Activated CD8-positive, alpha-beta memory T cell treated with anti-CD3 and anti-CD28 coated beads for 36 hours (primary cell): ENCODE data around the gene HTR2C. TPM values are rescaled to one million over a fixed set of nuclear protein-coding genes. Genes with fewer than 3 reads are reported as not detected.
"Not testable (repeated sequence)": the region's sequence is repeated elsewhere in the genome, so short reads cannot be mapped to it uniquely, and the experiment has no call there.

Experiments
- CTCF ChIA-PET: fragments of 350-600 bp; sonication (Branson Sonifier 250); formaldehyde crosslinking; loops from one replicate; lab custom pipeline; 2021; ENCODE audit warnings: antibody characterized with exemption; lab: Charles Lee
- POLR2A ChIA-PET: fragments of 350-600 bp; sonication (Branson Sonifier 250); formaldehyde crosslinking; loops from one replicate; lab custom pipeline; 2021; ENCODE audit warnings: antibody characterized with exemption; lab: Charles Lee
- total RNA-seq, 2 experiments: library from RNA; stranded (reverse); gene quantifications; one replicate each; pipeline ENCODE4 v1.2.3, GENCODE V29; 2021

The HTR2C gene
- not detected for total RNA-seq

- ChIA-PET POLR2A (no interaction called here), CTCF (no interaction called here)
Observed at GRCh38 chrX:114583646-114584374, at the start of gene HTR2C. Gene HTR2C (plus strand): TSS chrX:114584086. CDS start chrX:114726937, 142,851 bp downstream.

- ChIA-PET CTCF (no interaction called here), POLR2A (no interaction called here)
Observed at GRCh38 chrX:114580336-114580735, 3.5 kb upstream of the HTR2C start.

GRCh38 chrX:114581528-114582263 is 2.2 kb upstream of the HTR2C start:
- ChIA-PET CTCF (no interaction called here), POLR2A (no interaction called here)

- CTCF ChIA-PET: no interaction called here
- POLR2A ChIA-PET: no interaction called here
Observed at GRCh38 chrX:114582264-114582632, 1.6 kb upstream of the HTR2C start.

- CTCF ChIA-PET: no interaction called here
Observed at GRCh38 chrX:114582698-114583395, 1.0 kb upstream of the HTR2C start.

GRCh38 chrX:114584375-114584943 is 573 bp downstream of the HTR2C start:
- ChIA-PET CTCF (no interaction called here), POLR2A (no interaction called here)

More at GRCh38 chrX:114582698-114583395, 1.0 kb upstream of the HTR2C start:
- POLR2A ChIA-PET: no interaction called here

- ChIA-PET POLR2A (no interaction called here), CTCF (no interaction called here)
Observed at GRCh38 chrX:114584983-114585842, 1.3 kb downstream of the HTR2C start.

- ChIA-PET POLR2A (no interaction called here), CTCF (no interaction called here)
Observed at GRCh38 chrX:114591121-114591520, 7.2 kb downstream of the HTR2C start.

GRCh38 chrX:114599305-114599704 is 15.4 kb downstream of the HTR2C start:
- ChIA-PET CTCF (no interaction called here), POLR2A (no interaction called here)

- ChIA-PET CTCF (no interaction called here), POLR2A (no interaction called here)
Observed at GRCh38 chrX:114599911-114600310, 16.0 kb downstream of the HTR2C start.

GRCh38 chrX:114606619-114607018 is 22.7 kb downstream of the HTR2C start:
- CTCF ChIA-PET, POLR2A ChIA-PET: not testable (repeated sequence)

- ChIA-PET CTCF (no interaction called here), POLR2A (no interaction called here)
Observed at GRCh38 chrX:114611018-114611619, 27.2 kb downstream of the HTR2C start.

- CTCF ChIA-PET: no interaction called here
Observed at GRCh38 chrX:114615765-114616164, 31.9 kb downstream of the HTR2C start.

GRCh38 chrX:114619874-114620273 is 36.0 kb downstream of the HTR2C start:
- ChIA-PET POLR2A (no interaction called here), CTCF (no interaction called here)

More at GRCh38 chrX:114615765-114616164, 31.9 kb downstream of the HTR2C start:
- POLR2A ChIA-PET: no interaction called here

GRCh38 chrX:114626323-114626722 is 42.4 kb downstream of the HTR2C start:
- POLR2A ChIA-PET: no interaction called here
- CTCF ChIA-PET: no interaction called here

- CTCF ChIA-PET: no interaction called here
- POLR2A ChIA-PET: no interaction called here
Observed at GRCh38 chrX:114635986-114636385, 52.1 kb downstream of the HTR2C start.

- CTCF ChIA-PET: no interaction called here
Observed at GRCh38 chrX:114650351-114650750, 66.5 kb downstream of the HTR2C start.

GRCh38 chrX:114675365-114675764 is 91.5 kb downstream of the HTR2C start:
- ChIA-PET CTCF (no interaction called here), POLR2A (no interaction called here)

More at GRCh38 chrX:114650351-114650750, 66.5 kb downstream of the HTR2C start:
- POLR2A ChIA-PET: no interaction called here

- POLR2A ChIA-PET, CTCF ChIA-PET: not testable (repeated sequence)
Observed at GRCh38 chrX:114700533-114700932, 116.6 kb downstream of the HTR2C start.
